ENCODE data around the gene N4BP2L1. TPM values are rescaled to one million over a fixed set of nuclear protein-coding genes. Genes with fewer than 3 reads are reported as not detected.

The N4BP2L1 gene
- total and polyA plus RNA-seq, 2 of the 8 experiments (the other 6 are each of a cell fraction or from before 2014, with no cell fraction given), result 1.3 to 3.1 TPM

- no peak for FAIRE-seq
- 0 out of 2 replicates have a peak overlapping the region, but pooled peaks have one; percentile 55 for H2BK5ac ChIP-seq (ENCODE audit: low read depth, low read length)
- no peak for TF ChIP-seq MAFK (IDR thresholded peaks at IDR 0.05; ENCODE audit: low read depth, low read length)
- no peak for TF ChIP-seq BCL11A (IDR thresholded peaks at IDR 0.05; ENCODE audit: low read depth in 2 of 2, low read length in 2 of 2)
- no peak for TF ChIP-seq GABPA (IDR thresholded peaks at IDR 0.05; ENCODE audit: borderline replicate concordance, insufficient read depth, low read length)
- TF ChIP-seq ZNF274 (IDR thresholded peaks at IDR 0.05; ENCODE audit: borderline replicate concordance, extremely low read depth, low read length), result no peak
- no peak for TF ChIP-seq TEAD4 (IDR thresholded peaks at IDR 0.05; ENCODE audit: low read depth, low read length)
- no peak for TF ChIP-seq JUND (IDR thresholded peaks at IDR 0.05; ENCODE audit: low read length)
- TF ChIP-seq BACH1 (IDR thresholded peaks at IDR 0.05; ENCODE audit: low read length), result no peak
- no peak for TF ChIP-seq CEBPB (IDR thresholded peaks at IDR 0.05; ENCODE audit: low read depth, low read length)
- no peak for TF ChIP-seq TCF12 (IDR thresholded peaks at IDR 0.05; ENCODE audit: low read depth, low read length)
- TF ChIP-seq NANOG (IDR thresholded peaks at IDR 0.05; ENCODE audit: insufficient read depth, low read depth, low read length, poor library complexity, severe bottlenecking), result no peak
- no peak for TF ChIP-seq SIRT6 (IDR thresholded peaks at IDR 0.05; ENCODE audit: low read length)
- no peak for TF ChIP-seq RXRA (IDR thresholded peaks at IDR 0.05; ENCODE audit: insufficient read depth, low read depth, low read length)
- TF ChIP-seq ATF2 (IDR thresholded peaks at IDR 0.05; ENCODE audit: low read length), result no peak
Measured at GRCh38 chr13:32407854-32408253, 20.1 kb downstream of the N4BP2L1 start.

More at GRCh38 chr13:32407854-32408253, 20.1 kb downstream of the N4BP2L1 start:
- Histone ChIP-seq H2AK5ac (ENCODE audit: low read depth, low read length) (no peak overlapping the region), H2BK20ac (ENCODE audit: low read length) (no peak overlapping the region), H3K27me3 (replicated peaks in 1 of 4; ENCODE audit: control insufficient read depth in 3 of 4, extremely low read depth in 1 of 4, insufficient read depth in 3 of 4, low read length in 3 of 4) (peaks cover 0 to 3% (median 0%) of the 10 kb centered on the region in 4 experiments; a peak in 6 of 7 replicates), H3K9me3 (ENCODE audit: insufficient read depth in 2 of 2, low read depth in 1 of 2, low read length in 1 of 2) (no peaks in the 10 kb centered on the region), H2AFZ (ENCODE audit: low read length) (no peak overlapping the region), H3K27ac (ENCODE audit: low read depth, low read length) (no peak overlapping the region), H4K91ac (replicated peaks; ENCODE audit: insufficient read length, low read length) (no peak overlapping the region), H2BK120ac (replicated peaks; ENCODE audit: low read depth, low read length) (no peak overlapping the region), H3K9ac (replicated peaks in 1 of 4; ENCODE audit: extremely low read depth in 1 of 4, low read depth in 3 of 4, low read length in 3 of 4) (no peak overlapping the region), H3K23me2 (ENCODE audit: low read depth, low read length) (peaks cover 9% of the 10 kb centered on the region), H4K20me1 (replicated peaks in 1 of 2; ENCODE audit: control insufficient read depth in 1 of 2, insufficient read depth in 2 of 2, low read length in 2 of 2) (no peaks in the 10 kb centered on the region), H3K79me2 (ENCODE audit: control insufficient read depth in 1 of 2, insufficient read depth in 2 of 2, low read length in 2 of 2) (no peaks in the 10 kb centered on the region), H3K18ac (ENCODE audit: extremely low read depth, low read length) (no peak overlapping the region), H3K23ac (ENCODE audit: insufficient read length) (no peak overlapping the region), H3K79me1 (ENCODE audit: low read depth, low read length) (no peaks in the 10 kb centered on the region), H3K4me2 (ENCODE audit: insufficient read depth in 1 of 2, low read depth in 2 of 2, low read length in 2 of 2) (no peak overlapping the region), H3K4me1 (replicated peaks in 1 of 4; ENCODE audit: control insufficient read depth in 3 of 4, insufficient read depth in 4 of 4, low read length in 3 of 4) (peaks cover 0 to 7% (median 5%) of the 10 kb centered on the region in 4 experiments; a peak in 5 of 7 replicates), H4K5ac (ENCODE audit: insufficient read length, low read depth, low read length) (no peak overlapping the region), H4K8ac (ENCODE audit: extremely low read depth, insufficient read depth, low read length) (no peak overlapping the region; the same call in 1 of the 2 replicates), H3K36me3 (ENCODE audit: control insufficient read depth in 2 of 4, insufficient read depth in 4 of 4, low read length in 3 of 4) (no peaks in the 10 kb centered on the region), H3K4me3 (ENCODE audit: extremely low read depth in 1 of 4, insufficient read depth in 2 of 4, low read depth in 3 of 4, low read length in 4 of 4) (no peak overlapping the region), H3K14ac (ENCODE audit: insufficient read length) (no peak overlapping the region), H3K56ac (replicated peaks; ENCODE audit: insufficient read length, low read depth, low read length) (no peak overlapping the region), H2BK12ac (ENCODE audit: low read depth, low read length) (no peak overlapping the region), H3K4ac (replicated peaks; ENCODE audit: insufficient read length, low read depth, low read length) (no peak overlapping the region), H2BK15ac (ENCODE audit: low read length) (no peak overlapping the region)
- no peak for DNase-seq (ENCODE audit: low read depth in 1 of 2, low spot score in 2 of 2)
- POLR2A ChIA-PET (ENCODE audit: partially characterized antibody), result interaction anchor here (0.6 to 2.7 kb wide), 3 partner anchors 11 to 76 kb away, joined by 3 to 12 read pairs (median 3); no protein-coding TSS in a partner anchor
- CTCF ChIA-PET (ENCODE audit: partially characterized antibody), result interaction anchor here (0.9 to 2.1 kb wide), 3 partner anchors 17 to 131 kb away, joined by 3 to 7 read pairs (median 3); no protein-coding TSS in a partner anchor
- WGBS, 2 experiments (ENCODE audit: extremely low coverage in 1 of 2, insufficient coverage in 1 of 2, insufficient read length in 1 of 2, insufficient replicate concordance in 2 of 2, low coverage in 1 of 2, low lambda C conversion rate in 2 of 2, missing lambda C conversion rate in 1 of 2), result 97% methylated on average over 6 of the region's 6 CpGs; no CpG with 5 or more reads in 1 of the 2 experiments

All from H1 (cell line).